ENCODE results near the gene PNPLA2.

DNA sequence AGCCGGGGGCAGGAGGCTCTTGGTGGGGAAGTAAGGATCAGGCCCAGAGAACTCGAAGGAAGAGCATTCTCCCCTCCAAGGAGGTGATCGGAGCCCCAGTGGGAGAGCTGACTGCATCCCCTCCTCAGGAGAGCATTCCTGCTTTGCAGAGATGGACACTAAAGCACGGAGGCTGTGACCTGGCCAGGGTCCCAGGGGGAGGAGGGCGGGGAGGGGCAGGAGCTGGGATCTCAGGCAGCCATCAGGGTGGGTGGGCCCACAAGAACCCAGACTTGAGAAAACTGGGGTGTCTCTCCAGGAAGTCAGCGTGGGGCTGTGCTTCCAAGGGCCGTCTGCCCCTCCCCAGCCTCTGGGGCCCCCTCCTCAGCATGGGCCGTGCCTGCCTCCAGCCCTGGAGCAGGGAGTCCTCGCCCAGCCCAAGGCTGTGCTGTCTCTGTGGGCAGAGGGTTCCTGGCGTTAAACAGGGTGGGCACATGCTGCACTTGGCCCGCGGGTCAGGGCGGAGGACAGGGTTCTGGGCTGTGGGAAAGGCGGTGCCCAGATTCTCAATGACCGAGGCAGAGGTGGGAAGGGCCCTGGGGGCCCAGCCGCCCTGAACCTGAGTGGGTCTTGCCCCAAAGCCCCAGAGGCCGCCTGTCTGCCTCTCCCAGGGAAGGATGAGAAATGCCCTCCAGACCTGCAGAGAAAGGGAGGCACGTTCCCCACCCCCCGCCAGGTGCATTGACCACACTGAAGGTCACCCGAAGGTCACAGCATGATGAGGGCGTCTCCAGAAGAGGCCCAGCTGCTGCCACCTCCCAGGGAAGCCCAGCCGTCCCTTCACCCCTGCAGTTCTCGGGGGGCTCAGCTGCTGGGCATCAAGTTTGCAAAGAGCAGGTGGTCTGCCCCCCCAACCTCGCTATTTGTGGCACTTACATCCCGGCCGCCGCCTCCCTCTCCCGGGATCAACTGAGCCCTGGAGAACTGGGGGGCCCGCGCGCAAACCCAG, 29.5 kb upstream of the PNPLA2 start:
- TF ChIP-seq, protein P1, sequence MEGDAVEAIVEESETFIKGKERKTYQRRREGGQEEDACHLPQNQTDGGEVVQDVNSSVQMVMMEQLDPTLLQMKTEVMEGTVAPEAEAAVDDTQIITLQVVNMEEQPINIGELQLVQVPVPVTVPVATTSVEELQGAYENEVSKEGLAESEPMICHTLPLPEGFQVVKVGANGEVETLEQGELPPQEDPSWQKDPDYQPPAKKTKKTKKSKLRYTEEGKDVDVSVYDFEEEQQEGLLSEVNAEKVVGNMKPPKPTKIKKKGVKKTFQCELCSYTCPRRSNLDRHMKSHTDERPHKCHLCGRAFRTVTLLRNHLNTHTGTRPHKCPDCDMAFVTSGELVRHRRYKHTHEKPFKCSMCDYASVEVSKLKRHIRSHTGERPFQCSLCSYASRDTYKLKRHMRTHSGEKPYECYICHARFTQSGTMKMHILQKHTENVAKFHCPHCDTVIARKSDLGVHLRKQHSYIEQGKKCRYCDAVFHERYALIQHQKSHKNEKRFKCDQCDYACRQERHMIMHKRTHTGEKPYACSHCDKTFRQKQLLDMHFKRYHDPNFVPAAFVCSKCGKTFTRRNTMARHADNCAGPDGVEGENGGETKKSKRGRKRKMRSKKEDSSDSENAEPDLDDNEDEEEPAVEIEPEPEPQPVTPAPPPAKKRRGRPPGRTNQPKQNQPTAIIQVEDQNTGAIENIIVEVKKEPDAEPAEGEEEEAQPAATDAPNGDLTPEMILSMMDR (IDR thresholded peaks at IDR 0.05), result no peak
- TF ChIP-seq ZFX (IDR thresholded peaks at IDR 0.05; ENCODE audit: borderline replicate concordance), result no peak
